DND-41 (cell line): ENCODE data around the gene C9orf85.

Source experiments
- ATAC-seq: fragments of 200-7000 bp; cut with Tn5 transposase; 3 replicates; pipeline ENCODE4 v1.9.1; 2021; ENCODE audit warnings: low read depth; ENCODE audit not compliant: insufficient read depth
- DNase-seq: peaks from one replicate; pipeline ENCODE4 v3.0.0-alpha.2; 2020
- H2AFZ ChIP-seq: 2 replicates; pipeline ENCODE4 v1.6.0; 2012; ENCODE audit warnings: low read depth, low read length
- H3K27ac ChIP-seq: 2 replicates; pipeline ENCODE4 v1.5.1; 2012; ENCODE audit warnings: low read length, inconsistent platforms
- H3K27me3 ChIP-seq: fragments of 200-600 bp; sonication (generic); 2 replicates; pipeline ENCODE4 v1.6.0; 2012; ENCODE audit warnings: low read length, mild to moderate bottlenecking, inconsistent platforms; ENCODE audit not compliant: insufficient read depth, poor library complexity
- H3K36me3 ChIP-seq: 2 replicates; pipeline ENCODE4 v1.5.1; 2012; ENCODE audit warnings: low read length, inconsistent platforms; ENCODE audit not compliant: insufficient read depth
- H3K4me1 ChIP-seq: 2 replicates; pipeline ENCODE4 v1.5.1; 2012; ENCODE audit warnings: mild to moderate bottlenecking, low read length; ENCODE audit not compliant: insufficient read depth
- H3K4me2 ChIP-seq: 2 replicates; pipeline ENCODE4 v1.6.0; 2012; ENCODE audit warnings: mild to moderate bottlenecking, moderate library complexity, low read length, inconsistent platforms; ENCODE audit not compliant: insufficient read depth
- H3K4me3 ChIP-seq, 2 experiments: fragments of 200-600 bp in 1 of 2; shearing (Covaris generic) in 1 of 2; 2 replicates each; pipeline ENCODE4 v1.5.1; 2012 to 2016; ENCODE audit warnings: inconsistent platforms in 2 of 2, low read length in 2 of 2, mild to moderate bottlenecking in 2 of 2, low read depth in 1 of 2, moderate library complexity in 1 of 2
- H3K79me2 ChIP-seq: 2 replicates; pipeline ENCODE4 v1.6.0; 2012; ENCODE audit warnings: low read length, inconsistent platforms; ENCODE audit not compliant: insufficient read depth
- H3K9ac ChIP-seq: 2 replicates; pipeline ENCODE4 v1.6.0; 2012; ENCODE audit warnings: low read depth, mild to moderate bottlenecking, inconsistent platforms, low read length, moderate library complexity
- H3K9me3 ChIP-seq: 2 replicates; pipeline ENCODE4 v1.5.1; 2012; ENCODE audit warnings: low read length, moderate library complexity, mild to moderate bottlenecking, inconsistent platforms; ENCODE audit not compliant: insufficient read depth, severe bottlenecking
- H4K20me1 ChIP-seq: 2 replicates; pipeline ENCODE4 v1.6.0; 2012; ENCODE audit warnings: low read length; ENCODE audit not compliant: insufficient read depth
- CTCF ChIP-seq: IDR thresholded peaks from 2 replicates; pipeline ENCODE4 v1.5.1; 2012; ENCODE audit warnings: borderline replicate concordance, low read length, moderate library complexity, mild to moderate bottlenecking; ENCODE audit not compliant: poor library complexity, severe bottlenecking; ENCODE audit errors: extremely low read depth
- EZH2 ChIP-seq: IDR thresholded peaks from 3 replicates; pipeline ENCODE4 v1.6.1; 2012; ENCODE audit warnings: borderline replicate concordance, low read depth, mild to moderate bottlenecking, moderate library complexity, low read length, inconsistent platforms; ENCODE audit not compliant: severe bottlenecking

Gene C9orf85

DNA sequence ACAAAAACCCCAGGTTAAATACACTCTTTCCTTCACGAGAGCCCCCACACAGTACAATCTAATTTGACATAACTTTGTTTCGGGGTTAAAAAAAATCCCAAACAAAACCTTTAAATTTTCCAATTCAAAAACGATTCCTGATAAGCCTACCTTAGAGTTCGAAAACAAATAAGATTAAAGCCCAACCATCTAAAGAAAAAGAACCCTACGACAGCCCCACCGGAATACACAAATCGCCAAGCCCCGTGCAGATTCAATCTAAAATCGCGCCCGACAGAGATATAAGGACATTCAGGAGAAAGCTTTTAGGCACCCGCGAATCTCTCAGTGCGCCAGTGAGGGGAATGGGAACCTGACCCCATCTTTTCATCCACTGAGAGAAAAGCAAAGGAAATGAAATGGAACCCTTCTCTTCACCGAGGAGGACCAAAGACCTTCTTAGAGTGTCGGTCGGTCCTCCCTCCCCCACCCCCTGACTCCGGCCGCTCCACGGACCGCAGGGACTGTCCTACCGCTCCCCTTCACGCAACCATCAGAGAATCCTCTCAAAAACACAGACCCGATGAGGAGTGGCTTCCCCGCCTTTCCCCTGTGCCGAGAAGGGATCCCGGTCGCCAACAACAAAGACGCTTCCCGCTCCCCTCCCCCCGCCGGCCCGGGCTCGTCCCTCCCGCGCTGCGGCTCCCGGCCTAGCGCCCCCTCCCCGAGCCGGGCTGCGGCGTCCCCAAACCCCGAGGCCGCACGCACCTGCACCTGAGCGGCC, 1.4 kb upstream of the C9orf85 start:
- Histone ChIP-seq H3K79me2 (peaks cover 96% of the 10 kb centered on the region), H3K4me1 (peaks cover 67% of the 10 kb centered on the region), H3K9me3 (no peaks in the 10 kb centered on the region), H4K20me1 (peaks cover 40% of the 10 kb centered on the region; the same call in 1 of the 2 replicates), H3K27ac (peak overlapping the region; percentile 92), H3K4me3 (peak overlapping the region; percentile 65 to 86), H3K36me3 (peaks cover 22% of the 10 kb centered on the region), H3K4me2 (peak overlapping the region; percentile 67), H3K27me3 (no peaks in the 10 kb centered on the region), H2AFZ (peak overlapping the region; percentile 24), H3K9ac (peak overlapping the region; percentile 85)
- TF ChIP-seq CTCF (peak; percentile 2), EZH2 (no peak)
- DNase-seq (peak; percentile 65), ATAC-seq (peak; percentile 5; the same call in 1 of the 3 replicates)

GRCh38 chr9:71910650-71911060, 784 bp upstream of the C9orf85 start:
- Histone ChIP-seq H3K27me3 (no peaks in the 10 kb centered on the region), H3K4me1 (peaks cover 61% of the 10 kb centered on the region), H3K4me3 (peak overlapping the region; percentile 65 to 86), H3K9me3 (no peaks in the 10 kb centered on the region), H2AFZ (peak overlapping the region; percentile 12; the same call in 1 of the 2 replicates), H3K79me2 (peaks cover 96% of the 10 kb centered on the region), H3K27ac (peak overlapping the region; percentile 92), H4K20me1 (peaks cover 37% of the 10 kb centered on the region; the same call in 1 of the 2 replicates), H3K36me3 (peaks cover 18% of the 10 kb centered on the region), H3K9ac (peak overlapping the region; percentile 85), H3K4me2 (peak overlapping the region; percentile 67)
- DNase-seq (no peak), ATAC-seq (peak; percentile 4)
- TF ChIP-seq EZH2 (no peak), CTCF (no peak)

GRCh38 chr9:71911908-71912335, 483 bp downstream of the C9orf85 start:
- Histone ChIP-seq H3K27me3 (no peaks in the 10 kb centered on the region), H3K9me3 (no peaks in the 10 kb centered on the region), H3K27ac (peak overlapping the region; percentile 88), H3K79me2 (peaks cover 96% of the 10 kb centered on the region), H3K36me3 (peaks cover 5% of the 10 kb centered on the region; the same call in 1 of the 2 replicates), H4K20me1 (peaks cover 26% of the 10 kb centered on the region; the same call in 1 of the 2 replicates), H3K4me3 (peak overlapping the region; percentile 66 to 86), H3K9ac (peak overlapping the region; percentile 85), H3K4me2 (peak overlapping the region; percentile 85), H2AFZ (peak overlapping the region; percentile 82), H3K4me1 (peaks cover 49% of the 10 kb centered on the region)
- TF ChIP-seq EZH2, result no peak
- TF ChIP-seq CTCF, result no peak
- DNase-seq, result no peak
- ATAC-seq, result no peak
